Epithelial cell of esophagus (primary cell): ENCODE results near the gene PBRM1.
"Not testable (repeated sequence)": the region's sequence is repeated elsewhere in the genome, so short reads cannot be mapped to it uniquely, and the experiment has no call there.

Experiments used
- DNase-seq: peaks from one replicate; pipeline ENCODE4 v3.0.0; 2010; ENCODE audit warnings: low read depth
- H3K4me3 ChIP-seq: 2 replicates; pipeline ENCODE4 v1.5.1; 2011; ENCODE audit warnings: mild to moderate bottlenecking, low read length, control low read depth
- TF ChIP-seq, protein P1 (sequence below): IDR thresholded peaks from 2 replicates; pipeline ENCODE4 v1.5.1; 2011; ENCODE audit warnings: low read depth, mild to moderate bottlenecking, low read length, control low read depth, inconsistent platforms; ENCODE audit not compliant: insufficient read depth; ENCODE audit errors: missing control alignments

Gene PBRM1

DNA sequence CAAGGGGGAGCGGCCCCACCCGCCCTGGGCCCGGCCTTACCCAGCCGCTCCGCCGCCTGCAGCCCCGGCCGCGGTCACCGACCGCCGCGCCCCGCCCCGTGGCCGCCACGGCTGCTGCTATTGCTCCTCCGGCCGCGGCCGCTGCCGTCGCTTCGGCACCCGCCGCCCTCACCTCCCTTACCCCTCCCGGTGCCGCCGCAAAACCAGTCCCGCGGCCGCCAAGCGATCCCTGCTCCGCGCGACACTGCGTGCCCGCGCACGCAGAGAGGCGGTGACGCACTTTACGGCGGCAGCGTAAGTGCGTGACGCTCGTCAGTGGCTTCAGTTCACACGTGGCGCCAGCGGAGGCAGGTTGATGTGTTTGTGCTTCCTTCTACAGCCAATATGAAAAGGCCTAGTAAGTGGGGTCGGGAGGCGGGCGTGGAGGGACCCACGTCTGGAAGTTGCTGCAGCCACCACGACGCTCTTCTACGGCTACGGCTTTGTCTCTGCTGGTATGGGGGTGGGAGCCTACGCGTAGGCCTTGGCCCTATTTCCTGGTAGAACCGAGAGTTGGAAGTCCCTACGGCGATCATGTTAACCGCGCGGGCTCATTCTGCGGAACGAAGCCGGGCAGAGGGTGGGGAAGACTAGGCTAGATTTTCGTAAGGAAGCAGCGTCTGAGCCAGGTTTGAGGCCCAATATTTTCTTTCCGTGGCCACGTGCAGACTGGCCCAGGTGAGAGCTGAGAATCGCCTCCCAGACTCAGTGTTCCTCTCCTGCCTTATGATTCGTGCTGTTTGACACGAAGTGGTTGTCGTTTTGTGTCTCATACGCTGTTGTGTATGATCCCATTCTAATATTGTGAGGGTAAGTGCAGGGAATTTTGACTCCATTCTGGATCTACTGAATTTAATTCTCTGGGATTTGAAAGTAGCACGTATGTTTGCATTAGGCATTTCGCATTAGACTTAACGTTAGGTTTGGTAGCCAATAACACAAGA is at the start of gene PBRM1, which contains the start of gene GNL3:
TSS of gene PBRM1 (minus strand) at position 205 of the 983 bp plus-strand sequence.
TSS of gene GNL3 (plus strand) at position 324 of the 983 bp plus-strand sequence. CDS start at position 385, 61 bp downstream.
- TF ChIP-seq, protein P1, sequence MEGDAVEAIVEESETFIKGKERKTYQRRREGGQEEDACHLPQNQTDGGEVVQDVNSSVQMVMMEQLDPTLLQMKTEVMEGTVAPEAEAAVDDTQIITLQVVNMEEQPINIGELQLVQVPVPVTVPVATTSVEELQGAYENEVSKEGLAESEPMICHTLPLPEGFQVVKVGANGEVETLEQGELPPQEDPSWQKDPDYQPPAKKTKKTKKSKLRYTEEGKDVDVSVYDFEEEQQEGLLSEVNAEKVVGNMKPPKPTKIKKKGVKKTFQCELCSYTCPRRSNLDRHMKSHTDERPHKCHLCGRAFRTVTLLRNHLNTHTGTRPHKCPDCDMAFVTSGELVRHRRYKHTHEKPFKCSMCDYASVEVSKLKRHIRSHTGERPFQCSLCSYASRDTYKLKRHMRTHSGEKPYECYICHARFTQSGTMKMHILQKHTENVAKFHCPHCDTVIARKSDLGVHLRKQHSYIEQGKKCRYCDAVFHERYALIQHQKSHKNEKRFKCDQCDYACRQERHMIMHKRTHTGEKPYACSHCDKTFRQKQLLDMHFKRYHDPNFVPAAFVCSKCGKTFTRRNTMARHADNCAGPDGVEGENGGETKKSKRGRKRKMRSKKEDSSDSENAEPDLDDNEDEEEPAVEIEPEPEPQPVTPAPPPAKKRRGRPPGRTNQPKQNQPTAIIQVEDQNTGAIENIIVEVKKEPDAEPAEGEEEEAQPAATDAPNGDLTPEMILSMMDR: no peak
- peak within 1 kb of the TSS; percentile 96 for H3K4me3 ChIP-seq
- DNase-seq: peak; percentile 97

DNA sequence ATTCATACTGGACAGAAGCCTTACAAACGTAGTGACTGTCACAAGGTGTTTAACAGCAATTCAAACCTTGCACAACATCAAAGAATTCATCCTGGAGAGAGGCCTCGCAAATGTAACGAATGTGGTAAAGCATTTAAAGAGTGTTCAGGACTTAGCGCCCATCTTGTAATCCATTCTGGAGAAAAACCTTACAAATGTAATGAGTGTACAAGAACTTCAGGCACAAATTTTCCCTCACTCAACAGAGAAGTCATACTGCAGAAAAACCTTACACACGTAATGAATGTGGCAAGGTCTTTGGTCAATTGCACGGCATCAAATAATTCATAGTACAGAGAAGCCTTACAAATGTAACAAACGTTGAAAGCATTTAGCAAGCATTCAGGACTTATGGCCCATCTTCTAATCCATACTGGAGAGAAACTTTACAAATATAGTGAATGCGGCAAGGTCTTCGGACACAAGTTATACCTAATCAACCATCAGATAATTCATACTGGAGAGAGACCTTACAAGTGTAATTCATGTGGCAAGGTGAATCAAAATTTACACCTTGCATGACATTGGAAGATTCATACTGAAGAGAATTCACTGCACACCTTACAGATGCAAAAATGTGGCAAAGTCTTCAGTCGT is 47.7 kb upstream of the PBRM1 start:
- no peak overlapping the region for H3K4me3 ChIP-seq
- DNase-seq: no peak
- TF ChIP-seq, protein P1: no peak

DNA sequence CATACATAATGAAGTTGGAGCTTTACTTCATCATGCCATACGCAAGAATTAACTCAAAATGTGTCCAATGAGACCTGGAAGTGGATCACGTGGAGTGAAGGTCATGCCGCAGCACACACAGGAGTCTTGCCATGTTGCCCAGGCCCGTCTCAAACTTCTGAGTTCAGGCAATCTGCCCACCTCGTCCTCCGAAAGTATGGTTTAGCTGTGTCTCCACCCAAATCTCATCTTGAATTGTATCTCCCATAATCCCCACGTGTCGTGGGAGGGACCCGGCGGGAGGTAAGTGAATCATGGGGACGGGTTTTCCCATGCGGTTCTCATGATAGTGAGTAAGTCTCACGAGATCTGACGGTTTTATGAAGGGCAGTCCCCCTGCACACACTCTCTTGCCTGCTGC is 45.9 kb upstream of the PBRM1 start:
- TF ChIP-seq, protein P1: no peak
- no peak overlapping the region for H3K4me3 ChIP-seq
- DNase-seq: no peak

DNA sequence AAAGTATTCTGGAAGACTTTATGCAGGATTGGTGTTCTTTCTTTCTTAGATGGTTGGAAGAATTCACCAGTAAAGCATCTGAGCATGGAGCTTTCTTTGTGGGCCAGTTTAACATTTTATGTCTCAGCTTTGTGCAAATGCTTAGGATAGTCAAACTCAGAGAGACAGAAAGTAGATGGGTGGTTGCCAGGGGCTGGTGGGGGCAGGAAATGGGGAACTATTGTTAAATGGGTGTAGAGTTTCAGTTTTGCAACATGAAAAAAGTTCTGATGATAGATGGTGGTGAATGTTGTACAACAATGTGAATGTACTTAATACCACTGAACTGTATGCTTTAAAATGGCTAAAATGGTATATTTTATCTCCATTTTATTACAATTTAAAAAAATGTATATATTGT is 45.0 kb upstream of the PBRM1 start:
- TF ChIP-seq, protein P1: no peak
- no peak for DNase-seq
- no peak overlapping the region for H3K4me3 ChIP-seq

DNA sequence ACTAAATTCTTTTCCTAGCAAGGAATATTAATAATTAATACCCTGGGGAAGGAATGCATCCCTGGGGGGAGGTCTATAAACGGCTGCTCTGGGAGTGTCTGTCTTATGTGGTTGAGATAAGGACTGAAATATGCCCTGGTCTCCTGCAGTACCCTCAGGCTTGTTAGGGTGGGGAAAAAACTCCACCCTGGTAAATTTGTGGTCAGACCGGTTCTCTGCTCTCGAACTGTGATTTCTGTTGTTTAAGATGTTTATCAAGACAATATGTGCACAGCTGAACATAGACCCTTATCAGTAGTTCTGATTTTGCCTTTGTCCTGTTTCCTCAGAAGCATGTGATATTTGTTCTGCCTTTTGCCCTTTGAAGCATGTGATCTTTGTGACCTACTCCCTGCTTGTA is 43.0 kb upstream of the PBRM1 start:
- DNase-seq: not testable (repeated sequence)

DNA sequence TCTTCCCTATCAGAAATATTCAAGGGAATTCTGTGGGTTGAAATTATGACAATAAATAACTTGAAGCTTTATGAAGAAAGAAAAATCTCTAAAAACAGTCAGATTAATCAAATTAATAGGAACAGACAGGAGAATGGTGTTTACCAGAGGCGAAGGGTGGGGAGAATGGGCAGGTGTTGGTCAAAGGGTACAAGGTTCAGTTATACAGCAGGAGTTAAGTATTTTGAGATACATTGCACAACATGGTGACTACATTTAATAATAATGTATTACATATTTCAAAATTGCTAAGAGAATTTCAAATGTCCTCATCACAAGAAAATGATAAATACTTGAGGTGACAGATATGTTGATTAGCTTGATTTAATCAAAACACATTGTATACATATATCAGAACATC is 38.8 kb upstream of the PBRM1 start:
- no peak overlapping the region for H3K4me3 ChIP-seq
- DNase-seq: no peak
- TF ChIP-seq, protein P1: no peak

More for the DNA sequence above, 43.0 kb upstream of the PBRM1 start:
- H3K4me3 ChIP-seq: not testable (repeated sequence)

DNA sequence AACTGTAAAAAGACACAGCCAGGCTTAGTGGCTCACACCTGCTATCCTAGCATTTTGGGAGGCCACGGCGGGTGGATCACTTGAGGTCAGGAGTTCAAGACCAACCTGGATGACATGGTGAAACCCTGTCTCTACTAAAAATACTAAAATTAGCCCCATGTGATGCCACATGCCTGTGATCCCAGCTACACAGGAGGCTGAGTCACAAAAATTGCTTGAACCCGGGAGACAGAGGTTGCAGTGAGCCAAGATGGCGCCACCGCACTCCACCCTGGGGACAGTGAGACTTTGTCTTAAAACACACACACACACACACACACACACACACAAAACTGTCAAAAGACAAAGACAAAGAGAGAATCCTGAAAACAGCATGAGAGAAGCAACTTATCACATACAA is 38.2 kb upstream of the PBRM1 start:
- no peak for DNase-seq
- TF ChIP-seq, protein P1: no peak
- H3K4me3 ChIP-seq: no peak overlapping the region
